Activated CD8-positive, alpha-beta T cell treated with anti-CD3 and anti-CD28 coated beads for 36 hours (primary cell): ENCODE results near the gene PPFIBP2. TPM values are rescaled to one million over a fixed set of nuclear protein-coding genes. Genes with fewer than 3 reads are reported as not detected.

Source experiments
- ATAC-seq: fragments of 200-7000 bp; cut with Tn5 transposase; one replicate; pipeline ENCODE4 v1.10.0; 2021; ENCODE audit warnings: mild to moderate bottlenecking, moderate library complexity
- CTCF ChIA-PET: fragments of 350-600 bp; sonication (Branson Sonifier 250); formaldehyde crosslinking; loops from one replicate; lab custom pipeline; 2021; ENCODE audit warnings: antibody characterized with exemption; lab: Charles Lee
- POLR2A ChIA-PET: fragments of 350-600 bp; sonication (Branson Sonifier 250); formaldehyde crosslinking; loops from one replicate; lab custom pipeline; 2021; ENCODE audit warnings: antibody characterized with exemption; lab: Charles Lee
- DNase-seq: peaks from one replicate; pipeline ENCODE4 v3.0.0-alpha.2; 2020
- H3K27ac Mint-ChIP-seq: one replicate; pipeline ENCODE4 v1.8.0; 2021; ENCODE audit warnings: mild to moderate bottlenecking, mixed read lengths
- H3K27me3 Mint-ChIP-seq: one replicate; pipeline ENCODE4 v1.8.0; 2021; ENCODE audit warnings: mixed read lengths
- H3K36me3 Mint-ChIP-seq: one replicate; pipeline ENCODE4 v1.8.0; 2021; ENCODE audit warnings: low read depth, mixed read lengths
- H3K4me1 Mint-ChIP-seq: one replicate; pipeline ENCODE4 v1.8.0; 2021; ENCODE audit warnings: low read depth, mixed read lengths
- H3K4me3 Mint-ChIP-seq: one replicate; pipeline ENCODE4 v1.8.0; 2021; ENCODE audit warnings: mild to moderate bottlenecking, moderate library complexity, mixed read lengths
- H3K9me3 Mint-ChIP-seq: one replicate; pipeline ENCODE4 v1.8.0; 2021; ENCODE audit warnings: mixed read lengths
- CTCF ChIP-seq: fragments of 200-600 bp; IDR thresholded peaks from one replicate; pipeline ENCODE4 v1.8.0; 2022; ENCODE audit warnings: antibody characterized with exemption, mild to moderate bottlenecking
- intact Hi-C: fragments of 100-400 bp; cut with micrococcal nuclease; formaldehyde crosslinking; loops from one replicate; pipeline ENCODE4 v1.10.0; 2022
- total RNA-seq, 2 experiments: library from RNA; stranded (reverse); gene quantifications; one replicate each; pipeline ENCODE4 v1.2.3, GENCODE V29; 2021

PPFIBP2 gene
- total RNA-seq, 2 experiments from 2014 or later: 13.3 to 14.2 TPM

GRCh38 chr11:7595951-7596350, 82.2 kb downstream of the PPFIBP2 start:
- ATAC-seq: no peak
- no peak overlapping the region for H3K27ac Mint-ChIP-seq
- no peaks in the 10 kb centered on the region for H3K9me3 Mint-ChIP-seq
- CTCF ChIA-PET: no interaction called here
- TF ChIP-seq CTCF: no peak
- H3K36me3 Mint-ChIP-seq: no peaks in the 10 kb centered on the region
- H3K27me3 Mint-ChIP-seq: no peaks in the 10 kb centered on the region
- DNase-seq: no peak
- POLR2A ChIA-PET: no interaction called here
- no peak overlapping the region for H3K4me3 Mint-ChIP-seq
- peaks cover 14% of the 10 kb centered on the region for H3K4me1 Mint-ChIP-seq
- intact Hi-C loops: no loop called here

GRCh38 chr11:7596975-7597391, 83.2 kb downstream of the PPFIBP2 start:
- no peak for TF ChIP-seq CTCF
- H3K36me3 Mint-ChIP-seq: no peaks in the 10 kb centered on the region
- CTCF ChIA-PET: no interaction called here
- no peak overlapping the region for H3K4me3 Mint-ChIP-seq
- intact Hi-C loops: no loop called here
- H3K9me3 Mint-ChIP-seq: no peaks in the 10 kb centered on the region
- POLR2A ChIA-PET: no interaction called here
- peaks cover 10% of the 10 kb centered on the region for H3K4me1 Mint-ChIP-seq
- H3K27me3 Mint-ChIP-seq: no peaks in the 10 kb centered on the region
- no peak for DNase-seq
- H3K27ac Mint-ChIP-seq: no peak overlapping the region
- ATAC-seq: no peak

- H3K4me3 Mint-ChIP-seq: no peak overlapping the region
- H3K4me1 Mint-ChIP-seq: peaks cover 4% of the 10 kb centered on the region
- no peak overlapping the region for H3K27ac Mint-ChIP-seq
- H3K9me3 Mint-ChIP-seq: no peaks in the 10 kb centered on the region
- no peaks in the 10 kb centered on the region for H3K27me3 Mint-ChIP-seq
- CTCF ChIA-PET: no interaction called here
- POLR2A ChIA-PET: no interaction called here
- no peak for DNase-seq
- no peak for ATAC-seq
- intact Hi-C loops: no loop called here
- TF ChIP-seq CTCF: no peak
- no peaks in the 10 kb centered on the region for H3K36me3 Mint-ChIP-seq
These were observed 83.8 kb downstream of the PPFIBP2 start for GRCh38 chr11:7597620-7598019.

- POLR2A ChIA-PET: no interaction called here
- Mint-ChIP-seq H3K4me1 (no peaks in the 10 kb centered on the region), H3K27ac (no peak overlapping the region), H3K27me3 (no peaks in the 10 kb centered on the region), H3K4me3 (no peak overlapping the region), H3K9me3 (no peaks in the 10 kb centered on the region), H3K36me3 (no peaks in the 10 kb centered on the region)
- TF ChIP-seq CTCF: no peak
- no peak for DNase-seq
- CTCF ChIA-PET: no interaction called here
- intact Hi-C loops: no loop called here
- ATAC-seq: no peak
These were observed 85.4 kb downstream of the PPFIBP2 start for GRCh38 chr11:7599209-7599608.

GRCh38 chr11:7600205-7600775, 86.5 kb downstream of the PPFIBP2 start:
- TF ChIP-seq CTCF: no peak
- DNase-seq: no peak
- no peaks in the 10 kb centered on the region for H3K36me3 Mint-ChIP-seq
- no peaks in the 10 kb centered on the region for H3K4me1 Mint-ChIP-seq
- CTCF ChIA-PET: interaction anchor here (1.0 kb wide), 1 partner anchor 29 kb away, joined by 3 read pairs; no protein-coding TSS in a partner anchor
- no peak for ATAC-seq
- POLR2A ChIA-PET: interaction anchor here (0.7 kb wide), 1 partner anchor 25 kb away, joined by 3 read pairs; no protein-coding TSS in a partner anchor
- intact Hi-C loops: no loop called here
- H3K9me3 Mint-ChIP-seq: no peaks in the 10 kb centered on the region
- H3K27me3 Mint-ChIP-seq: no peaks in the 10 kb centered on the region
- H3K4me3 Mint-ChIP-seq: no peak overlapping the region
- no peak overlapping the region for H3K27ac Mint-ChIP-seq
